ENCODE results near the gene RBM23. TPM values are rescaled to one million over a fixed set of nuclear protein-coding genes. Genes with fewer than 3 reads are reported as not detected.

Gene RBM23
- total RNA-seq, 1 donor from 2014 or later, result 113 TPM

GRCh38 chr14:22871224-22872032 lies 47.5 kb downstream of the RBM23 start, which contains the start of gene LRP10:
LRP10 (plus strand) TSS chr14:22871740; CDS start chr14:22872304, 564 bp downstream.
- Histone ChIP-seq H3K9me3 (no peaks in the 10 kb centered on the region), H3K4me1 (peaks cover 12 to 24% of the 10 kb centered on the region in 2 donors), H3K4me3 (peak within 1 kb of the TSS; percentile 95 to 100), H3K36me3 (peaks cover 32% of the 10 kb centered on the region in 2 donors), H3K27me3 (no peaks in the 10 kb centered on the region), H3K27ac (peak within 1 kb of the TSS; percentile 99 to 100)
- intact Hi-C loops (cut with DNase I), result loop anchor here (1.0 to 5.0 kb wide), 9 partner anchors 15 to 1496 kb away; partner anchors contain the start of genes ACIN1, C14orf119, MMP14 and NFATC4
- DNase-seq (ENCODE audit: low spot score in 2 of 2), result peak; percentile 74 to 97
- TF ChIP-seq, protein P1, sequence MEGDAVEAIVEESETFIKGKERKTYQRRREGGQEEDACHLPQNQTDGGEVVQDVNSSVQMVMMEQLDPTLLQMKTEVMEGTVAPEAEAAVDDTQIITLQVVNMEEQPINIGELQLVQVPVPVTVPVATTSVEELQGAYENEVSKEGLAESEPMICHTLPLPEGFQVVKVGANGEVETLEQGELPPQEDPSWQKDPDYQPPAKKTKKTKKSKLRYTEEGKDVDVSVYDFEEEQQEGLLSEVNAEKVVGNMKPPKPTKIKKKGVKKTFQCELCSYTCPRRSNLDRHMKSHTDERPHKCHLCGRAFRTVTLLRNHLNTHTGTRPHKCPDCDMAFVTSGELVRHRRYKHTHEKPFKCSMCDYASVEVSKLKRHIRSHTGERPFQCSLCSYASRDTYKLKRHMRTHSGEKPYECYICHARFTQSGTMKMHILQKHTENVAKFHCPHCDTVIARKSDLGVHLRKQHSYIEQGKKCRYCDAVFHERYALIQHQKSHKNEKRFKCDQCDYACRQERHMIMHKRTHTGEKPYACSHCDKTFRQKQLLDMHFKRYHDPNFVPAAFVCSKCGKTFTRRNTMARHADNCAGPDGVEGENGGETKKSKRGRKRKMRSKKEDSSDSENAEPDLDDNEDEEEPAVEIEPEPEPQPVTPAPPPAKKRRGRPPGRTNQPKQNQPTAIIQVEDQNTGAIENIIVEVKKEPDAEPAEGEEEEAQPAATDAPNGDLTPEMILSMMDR (IDR thresholded peaks at IDR 0.05), result peak in 1 of 3 experiments; percentile 4

- intact Hi-C loops (cut with DNase I), result loop anchor here (1.0 to 5.0 kb wide), 7 partner anchors 20 to 1496 kb away; partner anchors contain the start of genes ACIN1, C14orf119, MMP14 and NFATC4
- TF ChIP-seq, protein P1 (IDR thresholded peaks at IDR 0.05), result no peak
- Histone ChIP-seq H3K9me3 (no peaks in the 10 kb centered on the region), H3K36me3 (peaks cover 26% of the 10 kb centered on the region in 2 donors), H3K27ac (peak overlapping the region; percentile 99 to 100), H3K4me1 (peaks cover 12 to 24% of the 10 kb centered on the region in 2 donors), H3K27me3 (no peaks in the 10 kb centered on the region), H3K4me3 (peak overlapping the region; percentile 95 to 100)
- DNase-seq (ENCODE audit: low spot score in 2 of 2), result no peak
These were observed 48.1 kb downstream of the RBM23 start for GRCh38 chr14:22870811-22871223.

GRCh38 chr14:22866874-22867273 lies 52.1 kb downstream of the RBM23 start:
- Histone ChIP-seq H3K4me1 (peaks cover 5 to 9% of the 10 kb centered on the region in 2 donors), H3K4me3 (no peak overlapping the region), H3K27ac (no peak overlapping the region), H3K36me3 (no peaks in the 10 kb centered on the region), H3K27me3 (no peaks in the 10 kb centered on the region), H3K9me3 (no peaks in the 10 kb centered on the region)
- TF ChIP-seq, protein P1 (IDR thresholded peaks at IDR 0.05), result no peak
- intact Hi-C loops (cut with DNase I), result no loop called here
- DNase-seq (ENCODE audit: low spot score in 2 of 2), result no peak

DNA sequence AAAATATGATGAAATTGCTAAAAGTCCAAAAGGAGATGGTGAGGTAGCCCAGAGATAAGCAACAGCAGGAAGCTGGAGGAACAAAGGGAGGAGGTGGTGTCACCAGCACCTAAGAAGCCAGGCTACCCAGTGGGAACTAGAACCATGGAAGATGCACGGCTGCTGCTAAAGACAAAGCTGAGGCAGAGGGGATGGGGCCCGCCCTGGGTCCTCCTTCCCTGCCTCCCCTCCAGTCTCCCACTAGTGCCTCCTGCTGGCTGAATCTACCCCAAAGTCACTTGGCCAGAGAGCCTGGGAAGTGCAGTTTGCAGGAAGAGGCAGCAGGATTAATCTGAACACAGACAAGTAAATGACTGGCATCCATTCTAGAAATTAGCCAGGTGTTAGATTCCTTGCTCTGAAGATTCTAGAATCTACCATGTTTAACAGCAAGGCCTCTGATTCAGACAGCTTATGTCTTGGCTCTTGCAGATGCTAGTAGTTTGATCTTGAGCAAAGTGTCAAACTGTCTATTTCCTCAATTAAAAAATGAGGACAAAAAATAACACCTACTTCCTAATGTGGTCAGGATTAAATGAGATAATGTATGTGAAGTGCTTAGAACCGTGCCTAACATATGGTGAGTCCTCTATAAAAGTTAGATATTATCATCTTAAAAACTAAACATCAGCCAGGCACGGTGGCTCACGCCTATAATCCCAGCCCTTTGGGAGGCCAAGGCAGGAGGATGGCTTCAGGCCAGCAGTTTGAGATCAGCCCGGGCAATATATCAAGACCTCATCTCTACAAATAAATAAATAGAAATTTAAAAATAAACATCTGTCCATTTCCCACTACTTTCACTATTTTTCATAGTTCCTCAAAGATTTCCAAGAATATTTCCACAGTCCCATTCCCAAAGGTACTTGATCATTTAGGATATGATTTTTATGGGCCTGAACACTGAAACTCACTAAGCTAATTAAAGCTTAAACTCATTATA lies 53.2 kb downstream of the RBM23 start:
- Histone ChIP-seq H3K4me1 (peaks cover 5 to 7% of the 10 kb centered on the region in 2 donors), H3K9me3 (no peaks in the 10 kb centered on the region), H3K4me3 (no peak overlapping the region), H3K27me3 (no peaks in the 10 kb centered on the region), H3K36me3 (no peaks in the 10 kb centered on the region), H3K27ac (no peak overlapping the region)
- no peak for DNase-seq (ENCODE audit: low spot score in 2 of 2)
- TF ChIP-seq, protein P1 (IDR thresholded peaks at IDR 0.05), result no peak
- intact Hi-C loops (cut with DNase I), result no loop called here

DNA sequence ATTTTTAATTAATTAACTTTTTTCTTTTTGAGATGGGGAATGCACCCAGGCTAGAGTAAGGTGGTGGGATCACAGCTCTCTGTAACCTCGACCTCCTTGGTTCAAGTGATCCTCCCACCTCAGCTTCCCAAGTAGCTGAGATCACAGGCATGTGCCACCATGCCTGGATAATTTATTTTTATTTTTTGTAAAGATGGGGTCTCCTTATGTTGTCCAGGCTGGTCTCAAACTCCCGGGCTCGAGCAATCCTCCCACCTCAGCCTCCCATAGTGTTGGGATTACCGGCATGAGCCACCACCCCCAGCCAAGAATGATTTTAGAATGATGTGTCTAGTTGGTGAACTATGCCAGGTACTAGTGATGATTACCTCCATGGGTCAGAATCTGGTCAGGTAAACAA lies 54.0 kb downstream of the RBM23 start:
- no peak for DNase-seq (ENCODE audit: low spot score in 2 of 2)
- H3K27me3 ChIP-seq, result no peaks in the 10 kb centered on the region
- no peak overlapping the region for H3K4me3 ChIP-seq
- intact Hi-C loops (cut with DNase I), result no loop called here
- no peaks in the 10 kb centered on the region for H3K9me3 ChIP-seq
- TF ChIP-seq, protein P1 (IDR thresholded peaks at IDR 0.05), result no peak
- H3K27ac ChIP-seq, result no peak overlapping the region
- no peaks in the 10 kb centered on the region for H3K36me3 ChIP-seq
- peaks cover 0 to under 1% of the 10 kb centered on the region in 2 donors for H3K4me1 ChIP-seq

All from ascending aorta (tissue), 2 donors.